NB4 (cell line): ENCODE measurements around the gene ADORA2A.

ENCODE experiments used
- DNase-seq: peaks from one replicate; pipeline ENCODE4 v3.0.0; 2010; ENCODE audit warnings: low read depth
- H3K4me3 ChIP-seq: one replicate; pipeline ENCODE4 v1.5.1; 2011; ENCODE audit warnings: mild to moderate bottlenecking, low read depth, low read length, moderate library complexity
- MYC ChIP-seq: IDR thresholded peaks from 2 replicates; pipeline ENCODE4 v1.6.1; 2011; ENCODE audit warnings: low read depth, low read length
- POLR2A ChIP-seq: IDR thresholded peaks from 2 replicates; pipeline ENCODE4 v1.6.1; 2011; ENCODE audit warnings: mild to moderate bottlenecking; ENCODE audit not compliant: insufficient read length; ENCODE audit errors: extremely low read depth
- TF ChIP-seq, protein P1 (sequence below): IDR thresholded peaks from 2 replicates; pipeline ENCODE4 v1.6.1; 2011; ENCODE audit warnings: low read depth, low read length
- TF ChIP-seq, protein P2 (sequence below): IDR thresholded peaks from one replicate; pipeline ENCODE4 v1.5.1; 2012; ENCODE audit warnings: low read depth, low read length

Gene ADORA2A

GRCh38 chr22:24431309-24432034 is 4.1 kb downstream of the ADORA2A start:
- H3K4me3 ChIP-seq, result no peak overlapping the region
- TF ChIP-seq MYC (no peak), POLR2A (no peak)
- TF ChIP-seq, protein P1, sequence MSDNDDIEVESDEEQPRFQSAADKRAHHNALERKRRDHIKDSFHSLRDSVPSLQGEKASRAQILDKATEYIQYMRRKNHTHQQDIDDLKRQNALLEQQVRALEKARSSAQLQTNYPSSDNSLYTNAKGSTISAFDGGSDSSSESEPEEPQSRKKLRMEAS, result no peak
- TF ChIP-seq, protein P2, sequence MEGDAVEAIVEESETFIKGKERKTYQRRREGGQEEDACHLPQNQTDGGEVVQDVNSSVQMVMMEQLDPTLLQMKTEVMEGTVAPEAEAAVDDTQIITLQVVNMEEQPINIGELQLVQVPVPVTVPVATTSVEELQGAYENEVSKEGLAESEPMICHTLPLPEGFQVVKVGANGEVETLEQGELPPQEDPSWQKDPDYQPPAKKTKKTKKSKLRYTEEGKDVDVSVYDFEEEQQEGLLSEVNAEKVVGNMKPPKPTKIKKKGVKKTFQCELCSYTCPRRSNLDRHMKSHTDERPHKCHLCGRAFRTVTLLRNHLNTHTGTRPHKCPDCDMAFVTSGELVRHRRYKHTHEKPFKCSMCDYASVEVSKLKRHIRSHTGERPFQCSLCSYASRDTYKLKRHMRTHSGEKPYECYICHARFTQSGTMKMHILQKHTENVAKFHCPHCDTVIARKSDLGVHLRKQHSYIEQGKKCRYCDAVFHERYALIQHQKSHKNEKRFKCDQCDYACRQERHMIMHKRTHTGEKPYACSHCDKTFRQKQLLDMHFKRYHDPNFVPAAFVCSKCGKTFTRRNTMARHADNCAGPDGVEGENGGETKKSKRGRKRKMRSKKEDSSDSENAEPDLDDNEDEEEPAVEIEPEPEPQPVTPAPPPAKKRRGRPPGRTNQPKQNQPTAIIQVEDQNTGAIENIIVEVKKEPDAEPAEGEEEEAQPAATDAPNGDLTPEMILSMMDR, result no peak
- no peak for DNase-seq

- H3K4me3 ChIP-seq, result no peak overlapping the region
- DNase-seq, result no peak
- TF ChIP-seq MYC (no peak), POLR2A (no peak)
- TF ChIP-seq, protein P1, result no peak
- TF ChIP-seq, protein P2, result no peak
Observed at GRCh38 chr22:24432059-24432853, 4.9 kb downstream of the ADORA2A start.

- TF ChIP-seq, protein P1, result no peak
- TF ChIP-seq, protein P2, result no peak
- no peak for TF ChIP-seq POLR2A
- TF ChIP-seq MYC, result no peak
- H3K4me3 ChIP-seq, result no peak overlapping the region
- no peak for DNase-seq
Observed at GRCh38 chr22:24433001-24433827, 5.8 kb downstream of the ADORA2A start.

DNA sequence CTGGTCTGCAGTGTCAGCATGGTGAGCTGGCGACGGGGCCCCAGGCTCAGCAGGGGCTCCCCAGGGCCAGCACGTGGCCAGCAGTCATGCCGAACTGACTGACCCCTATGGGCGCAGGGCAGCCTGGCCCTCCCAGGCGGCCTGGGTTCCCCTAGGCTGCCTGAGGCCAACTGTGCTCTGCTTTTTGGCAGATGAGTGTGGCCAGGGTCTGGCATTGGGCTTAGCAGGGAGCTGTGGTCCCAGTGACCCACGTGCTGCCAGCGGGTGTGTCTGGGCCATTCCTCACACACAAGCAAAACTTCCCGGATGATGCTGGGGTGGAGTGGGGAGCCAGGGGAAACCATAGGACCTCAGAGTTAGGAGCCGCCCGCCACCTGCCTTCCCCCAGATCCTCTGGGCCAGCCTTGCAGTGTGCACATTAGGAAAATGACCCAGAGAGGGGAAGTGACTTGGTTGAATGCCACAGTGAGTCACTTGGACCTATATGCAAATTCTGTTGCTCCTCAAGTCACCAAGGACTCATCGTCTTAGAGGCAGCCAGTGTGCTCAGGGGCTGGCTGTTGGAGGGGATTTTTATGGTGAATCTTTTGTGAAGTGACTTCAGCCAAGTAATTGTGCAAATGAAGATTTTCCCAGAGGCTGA is 6.5 kb downstream of the ADORA2A start:
- no peak overlapping the region for H3K4me3 ChIP-seq
- peak; percentile 90 for DNase-seq
- TF ChIP-seq POLR2A, result no peak
- TF ChIP-seq, protein P1, result no peak
- no peak for TF ChIP-seq MYC

- H3K4me3 ChIP-seq, result peak overlapping the region; percentile 7
- DNase-seq, result peak; percentile 94
- TF ChIP-seq, protein P2, result no peak
- no peak for TF ChIP-seq POLR2A
- TF ChIP-seq MYC, result peak; percentile 71
Observed at GRCh38 chr22:24434471-24435322, 7.3 kb downstream of the ADORA2A start.
